Measurements from ENCODE around the gene SUMO3. TPM values are rescaled to one million over a fixed set of nuclear protein-coding genes. Genes with fewer than 3 reads are reported as not detected.
A peak's percentile ranks its signal among the peaks of the same experiment; 100 is the strongest.

SUMO3 gene
- total RNA-seq, 2 experiments from 2014 or later: 60.3 to 85.5 TPM

DNA sequence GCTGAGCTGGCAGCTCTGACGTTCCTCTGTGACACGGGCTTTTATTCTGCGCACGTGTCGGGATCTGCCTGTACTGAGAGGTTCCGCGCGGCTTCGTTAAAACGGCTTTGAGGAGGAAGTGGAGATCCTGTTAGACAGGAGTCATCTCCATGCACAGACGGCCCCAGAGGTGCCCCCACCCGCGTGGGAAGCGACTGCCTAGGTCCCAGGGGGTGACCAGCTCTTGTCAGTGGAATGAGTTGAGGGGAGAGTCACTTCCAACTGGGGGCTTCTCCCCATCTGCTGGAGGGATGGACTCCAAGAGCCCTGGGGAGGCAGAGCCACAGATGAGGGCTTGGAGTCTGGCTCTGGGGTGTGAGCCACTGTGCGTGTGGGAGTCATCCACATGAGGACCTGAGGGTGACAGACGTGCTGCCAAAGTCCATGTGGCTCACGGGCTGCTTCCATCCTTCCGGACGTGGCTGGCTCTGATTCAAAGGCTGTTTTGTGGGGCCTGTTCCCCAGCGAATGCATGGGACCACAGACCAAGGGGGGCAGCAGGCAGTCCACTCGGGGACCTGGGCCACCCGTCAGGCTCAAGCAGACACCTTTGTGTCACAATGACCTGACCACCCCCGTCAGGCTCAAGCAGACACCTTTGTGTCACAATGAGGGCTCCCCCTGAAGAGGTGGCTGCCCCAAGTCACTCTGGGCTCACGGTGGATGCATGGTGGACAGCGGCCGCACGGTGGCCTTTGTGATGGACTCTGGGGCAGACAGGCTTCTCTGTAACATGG is 28.8 kb upstream of the SUMO3 start:
- DNase-seq (ENCODE audit: low spot score): no peak
- Histone ChIP-seq H2AFZ (ENCODE audit: low read length) (no peak overlapping the region), H4K20me1 (ENCODE audit: insufficient read depth, low read length) (no peaks in the 10 kb centered on the region), H3K4me3 (ENCODE audit: low read depth, low read length, poor library complexity, severe bottlenecking) (no peak overlapping the region), H3K9me2 (ENCODE audit: insufficient read depth, low read length) (no peaks in the 10 kb centered on the region), H3K27ac (ENCODE audit: low read depth, low read length, poor library complexity, severe bottlenecking) (no peak overlapping the region), H3K36me3 (ENCODE audit: insufficient read depth, low read length) (peaks cover 14% of the 10 kb centered on the region), H3K9me3 (ENCODE audit: low read length) (no peaks in the 10 kb centered on the region), H3K79me2 (ENCODE audit: insufficient read depth, low read depth, low read length) (no peaks in the 10 kb centered on the region), H3K4me2 (ENCODE audit: low read length) (no peak overlapping the region), H3K4me1 (ENCODE audit: insufficient read depth, low read length, poor library complexity, severe bottlenecking) (no peaks in the 10 kb centered on the region)
- ChIA-PET CTCF (ENCODE audit: unreplicated experiment) (no interaction called here), POLR2A (no interaction called here)
- BruUV-seq (replicated peaks): no TSS peak
- intact Hi-C loops (cut with micrococcal nuclease; ENCODE audit: unreplicated experiment): no loop called here
- TF ChIP-seq EZH2phosphoT487 (IDR thresholded peaks at IDR 0.05; ENCODE audit: borderline replicate concordance, low read depth, low read length): no peak

DNA sequence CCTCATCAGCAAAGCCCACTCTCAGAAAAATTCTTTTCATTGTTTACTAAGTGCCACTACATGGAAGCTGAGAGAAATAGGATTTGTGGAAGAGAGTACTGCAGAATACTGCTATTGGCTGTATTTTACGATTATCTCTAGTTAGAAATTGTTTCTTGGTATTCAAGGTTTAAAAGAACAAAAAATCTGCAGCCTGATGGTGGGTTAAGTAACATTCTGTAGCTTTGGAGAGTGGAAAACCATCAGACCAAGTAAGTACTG is 28.3 kb upstream of the SUMO3 start:
- Histone ChIP-seq H3K79me2 (ENCODE audit: insufficient read depth, low read depth, low read length) (no peaks in the 10 kb centered on the region), H3K9me2 (ENCODE audit: insufficient read depth, low read length) (no peaks in the 10 kb centered on the region), H4K20me1 (ENCODE audit: insufficient read depth, low read length) (no peaks in the 10 kb centered on the region), H3K36me3 (ENCODE audit: insufficient read depth, low read length) (peaks cover 10% of the 10 kb centered on the region), H3K27ac (ENCODE audit: low read depth, low read length, poor library complexity, severe bottlenecking) (no peak overlapping the region), H2AFZ (ENCODE audit: low read length) (no peak overlapping the region), H3K9me3 (ENCODE audit: low read length) (no peaks in the 10 kb centered on the region), H3K4me2 (ENCODE audit: low read length) (peak overlapping the region; percentile 23; the same call in 1 of the 2 replicates), H3K4me3 (ENCODE audit: low read depth, low read length, poor library complexity, severe bottlenecking) (no peak overlapping the region), H3K4me1 (ENCODE audit: insufficient read depth, low read length, poor library complexity, severe bottlenecking) (no peaks in the 10 kb centered on the region)
- CTCF ChIA-PET (ENCODE audit: unreplicated experiment): no interaction called here
- POLR2A ChIA-PET: no interaction called here
- BruUV-seq (replicated peaks): no TSS peak
- intact Hi-C loops (cut with micrococcal nuclease; ENCODE audit: unreplicated experiment): no loop called here
- TF ChIP-seq, protein P1, sequence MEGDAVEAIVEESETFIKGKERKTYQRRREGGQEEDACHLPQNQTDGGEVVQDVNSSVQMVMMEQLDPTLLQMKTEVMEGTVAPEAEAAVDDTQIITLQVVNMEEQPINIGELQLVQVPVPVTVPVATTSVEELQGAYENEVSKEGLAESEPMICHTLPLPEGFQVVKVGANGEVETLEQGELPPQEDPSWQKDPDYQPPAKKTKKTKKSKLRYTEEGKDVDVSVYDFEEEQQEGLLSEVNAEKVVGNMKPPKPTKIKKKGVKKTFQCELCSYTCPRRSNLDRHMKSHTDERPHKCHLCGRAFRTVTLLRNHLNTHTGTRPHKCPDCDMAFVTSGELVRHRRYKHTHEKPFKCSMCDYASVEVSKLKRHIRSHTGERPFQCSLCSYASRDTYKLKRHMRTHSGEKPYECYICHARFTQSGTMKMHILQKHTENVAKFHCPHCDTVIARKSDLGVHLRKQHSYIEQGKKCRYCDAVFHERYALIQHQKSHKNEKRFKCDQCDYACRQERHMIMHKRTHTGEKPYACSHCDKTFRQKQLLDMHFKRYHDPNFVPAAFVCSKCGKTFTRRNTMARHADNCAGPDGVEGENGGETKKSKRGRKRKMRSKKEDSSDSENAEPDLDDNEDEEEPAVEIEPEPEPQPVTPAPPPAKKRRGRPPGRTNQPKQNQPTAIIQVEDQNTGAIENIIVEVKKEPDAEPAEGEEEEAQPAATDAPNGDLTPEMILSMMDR (conservative IDR thresholded peaks at IDR 0.05; ENCODE audit: low read length): no peak; the same call in 1 of the 2 replicates
- TF ChIP-seq EZH2phosphoT487 (IDR thresholded peaks at IDR 0.05; ENCODE audit: borderline replicate concordance, low read depth, low read length): no peak
- no peak for DNase-seq (ENCODE audit: low spot score)

- no peak for TF ChIP-seq EZH2phosphoT487 (IDR thresholded peaks at IDR 0.05; ENCODE audit: borderline replicate concordance, low read depth, low read length)
- TF ChIP-seq, protein P1 (conservative IDR thresholded peaks at IDR 0.05; ENCODE audit: low read length): peak; percentile 48; the same call in 1 of the 2 replicates
- Histone ChIP-seq H3K36me3 (ENCODE audit: insufficient read depth, low read length) (peaks cover 9% of the 10 kb centered on the region), H3K4me1 (ENCODE audit: insufficient read depth, low read length, poor library complexity, severe bottlenecking) (no peaks in the 10 kb centered on the region), H3K79me2 (ENCODE audit: insufficient read depth, low read depth, low read length) (no peaks in the 10 kb centered on the region), H3K4me2 (ENCODE audit: low read length) (peak overlapping the region; percentile 23; the same call in 1 of the 2 replicates), H3K4me3 (ENCODE audit: low read depth, low read length, poor library complexity, severe bottlenecking) (no peak overlapping the region), H2AFZ (ENCODE audit: low read length) (no peak overlapping the region), H3K9me2 (ENCODE audit: insufficient read depth, low read length) (no peaks in the 10 kb centered on the region), H3K27ac (ENCODE audit: low read depth, low read length, poor library complexity, severe bottlenecking) (no peak overlapping the region), H3K9me3 (ENCODE audit: low read length) (no peaks in the 10 kb centered on the region), H4K20me1 (ENCODE audit: insufficient read depth, low read length) (no peaks in the 10 kb centered on the region)
- DNase-seq (ENCODE audit: low spot score): peak; percentile 21
- CTCF ChIA-PET (ENCODE audit: unreplicated experiment): no interaction called here
- POLR2A ChIA-PET: no interaction called here
- BruUV-seq (replicated peaks): no TSS peak
- intact Hi-C loops (cut with micrococcal nuclease; ENCODE audit: unreplicated experiment): no loop called here
Observed at GRCh38 chr21:44845418-44846223, 27.8 kb upstream of the SUMO3 start.
